HL-60 (cell line): ENCODE measurements around the gene KDM4C.

Source experiments
- DNase-seq, 2 experiments: peaks; one replicate each; pipeline ENCODE4 v3.0.0-alpha.2; 2010 to 2020; ENCODE audit warnings: low read depth in 1 of 2, low spot score in 1 of 2
- H3K27ac ChIP-seq: fragments of 250-450 bp; sonication (Bioruptor Pico); replicated peaks from 2 replicates; pipeline ENCODE4 v1.5.1; 2020; ENCODE audit warnings: mild to moderate bottlenecking, moderate library complexity
- H3K27me3 ChIP-seq: fragments of 250-450 bp; sonication (Bioruptor Pico); 2 replicates; pipeline ENCODE4 v1.5.1; 2021; ENCODE audit warnings: mild to moderate bottlenecking, moderate library complexity; ENCODE audit not compliant: insufficient read depth, poor library complexity, severe bottlenecking
- H3K4me3 ChIP-seq: replicated peaks from 2 replicates; pipeline ENCODE4 v1.5.1; 2011; ENCODE audit warnings: mild to moderate bottlenecking, control low read depth, low read length; ENCODE audit not compliant: insufficient read depth
- CTCF ChIP-seq: IDR thresholded peaks from one replicate; pipeline ENCODE4 v1.5.1; 2011; ENCODE audit warnings: low read length, control low read depth, inconsistent platforms; ENCODE audit not compliant: insufficient read depth
- GABPA ChIP-seq: IDR thresholded peaks from 2 replicates; pipeline ENCODE4 v1.6.1; 2012; ENCODE audit warnings: low read depth
- POLR2AphosphoS5 ChIP-seq: IDR thresholded peaks from 2 replicates; pipeline ENCODE4 v1.6.1; 2012; ENCODE audit warnings: low read depth
- REST ChIP-seq: IDR thresholded peaks from 2 replicates; pipeline ENCODE4 v1.6.1; 2012; ENCODE audit warnings: low read depth; ENCODE audit not compliant: insufficient replicate concordance
- SPI1 ChIP-seq: IDR thresholded peaks from 2 replicates; pipeline ENCODE4 v1.6.1; 2012; ENCODE audit warnings: low read depth, mild to moderate bottlenecking, borderline replicate concordance

KDM4C gene

GRCh38 chr9:7172154-7173115 lies 414.7 kb downstream of the KDM4C start:
- TF ChIP-seq GABPA (no peak), SPI1 (no peak), REST (no peak), POLR2AphosphoS5 (no peak), CTCF (no peak)
- Histone ChIP-seq H3K27ac (no peak overlapping the region), H3K4me3 (no peak overlapping the region), H3K27me3 (no peaks in the 10 kb centered on the region)
- no peak for DNase-seq

- no peaks in the 10 kb centered on the region for H3K27me3 ChIP-seq
- H3K27ac ChIP-seq: no peak overlapping the region
- H3K4me3 ChIP-seq: no peak overlapping the region
- DNase-seq: no peak
- TF ChIP-seq SPI1 (no peak), REST (no peak), POLR2AphosphoS5 (no peak)
Measured at GRCh38 chr9:7173139-7173538, 415.4 kb downstream of the KDM4C start.

DNA sequence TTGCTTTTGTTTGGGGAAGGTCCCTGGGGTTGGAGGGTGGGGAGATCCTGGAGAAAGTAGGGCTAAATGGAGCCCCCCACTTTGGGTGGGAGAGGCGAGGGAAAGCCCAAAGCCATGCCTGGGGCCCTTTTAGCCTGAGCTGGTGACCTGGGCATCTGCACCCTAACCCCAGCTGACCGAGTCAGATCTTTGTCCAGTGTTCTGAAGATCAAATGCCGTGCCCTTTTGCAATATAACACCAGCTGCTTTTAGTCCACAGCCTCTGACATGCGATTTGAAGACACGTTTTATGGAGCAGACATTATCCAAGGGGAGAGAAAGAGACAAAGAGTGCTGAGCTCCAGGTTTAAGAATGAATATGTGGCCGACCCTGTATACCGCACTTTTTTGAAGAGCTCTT lies 416.5 kb downstream of the KDM4C start:
- no peak for DNase-seq
- TF ChIP-seq GABPA (no peak), CTCF (no peak), POLR2AphosphoS5 (no peak), SPI1 (no peak), REST (no peak)
- Histone ChIP-seq H3K27ac (no peak overlapping the region), H3K4me3 (no peak overlapping the region), H3K27me3 (no peaks in the 10 kb centered on the region)
